ENCODE data around the gene UNC13D. TPM values are rescaled to one million over a fixed set of nuclear protein-coding genes. Genes with fewer than 3 reads are reported as not detected.
"Not testable (repeated sequence)": the region's sequence is repeated elsewhere in the genome, so short reads cannot be mapped to it uniquely, and the experiment has no call there.

The UNC13D gene
- total RNA-seq, 2 donors from 2014 or later = 6.3 to 6.4 TPM

DNA sequence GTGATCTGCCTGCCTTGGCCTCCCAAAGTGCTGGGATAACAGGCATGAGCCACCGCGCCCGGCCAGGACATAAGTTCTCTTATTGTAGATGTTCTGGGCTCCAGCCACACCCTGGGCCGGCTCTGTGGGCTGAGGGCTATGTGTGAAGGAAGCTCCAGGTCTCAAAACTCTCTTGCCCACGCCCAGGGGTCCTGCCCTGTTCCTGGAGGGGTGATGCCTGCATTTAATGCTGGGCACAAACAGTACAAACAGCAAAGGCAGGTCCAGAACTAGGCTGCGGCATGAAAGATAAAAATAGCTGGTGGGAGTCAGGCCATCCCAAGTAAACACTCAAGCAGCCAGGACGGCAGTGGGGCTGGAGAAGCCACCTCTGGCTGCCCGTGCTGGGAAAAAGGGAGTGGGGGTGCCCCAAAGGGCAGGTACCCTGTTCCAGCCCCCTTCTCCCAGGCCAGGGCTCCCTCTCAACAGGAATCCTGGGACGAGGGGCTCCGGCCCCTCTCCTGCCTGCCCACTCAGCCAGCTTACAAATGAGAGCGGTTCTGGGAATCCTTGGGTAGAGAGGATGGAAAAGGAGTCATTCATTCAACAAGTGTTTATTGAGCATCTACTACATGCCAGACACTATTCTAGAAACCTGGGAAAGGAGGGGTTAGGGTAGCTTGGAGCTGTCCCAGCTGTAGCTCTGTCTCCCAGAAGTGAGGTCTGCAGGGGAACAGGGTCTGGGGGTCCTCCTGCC lies 29.6 kb upstream of the UNC13D start:
- no peak overlapping the region for H3K27ac ChIP-seq (ENCODE audit: low read depth, low read length)
- no peaks in the 10 kb centered on the region for H3K9me3 ChIP-seq (ENCODE audit: control insufficient read depth, low read length)
- H3K4me1 ChIP-seq (ENCODE audit: control insufficient read depth, insufficient read depth, low read length) = peaks cover 5% of the 10 kb centered on the region
- H3K36me3 ChIP-seq (ENCODE audit: control insufficient read depth, insufficient read depth, low read length) = no peaks in the 10 kb centered on the region
- DNase-seq = no peak
- no peaks in the 10 kb centered on the region for H3K9me3 Mint-ChIP-seq
- H3K27ac Mint-ChIP-seq = no peak overlapping the region
- no peak overlapping the region for H3K9ac ChIP-seq (ENCODE audit: extremely low read depth, low read length, poor library complexity, severe bottlenecking)
- peaks cover 24% of the 10 kb centered on the region for H3K27me3 ChIP-seq (ENCODE audit: control insufficient read depth, insufficient read depth, low read length, poor library complexity, severe bottlenecking)
- no peak overlapping the region for H3K4me3 ChIP-seq (ENCODE audit: low read length)
- TF ChIP-seq, protein P1, sequence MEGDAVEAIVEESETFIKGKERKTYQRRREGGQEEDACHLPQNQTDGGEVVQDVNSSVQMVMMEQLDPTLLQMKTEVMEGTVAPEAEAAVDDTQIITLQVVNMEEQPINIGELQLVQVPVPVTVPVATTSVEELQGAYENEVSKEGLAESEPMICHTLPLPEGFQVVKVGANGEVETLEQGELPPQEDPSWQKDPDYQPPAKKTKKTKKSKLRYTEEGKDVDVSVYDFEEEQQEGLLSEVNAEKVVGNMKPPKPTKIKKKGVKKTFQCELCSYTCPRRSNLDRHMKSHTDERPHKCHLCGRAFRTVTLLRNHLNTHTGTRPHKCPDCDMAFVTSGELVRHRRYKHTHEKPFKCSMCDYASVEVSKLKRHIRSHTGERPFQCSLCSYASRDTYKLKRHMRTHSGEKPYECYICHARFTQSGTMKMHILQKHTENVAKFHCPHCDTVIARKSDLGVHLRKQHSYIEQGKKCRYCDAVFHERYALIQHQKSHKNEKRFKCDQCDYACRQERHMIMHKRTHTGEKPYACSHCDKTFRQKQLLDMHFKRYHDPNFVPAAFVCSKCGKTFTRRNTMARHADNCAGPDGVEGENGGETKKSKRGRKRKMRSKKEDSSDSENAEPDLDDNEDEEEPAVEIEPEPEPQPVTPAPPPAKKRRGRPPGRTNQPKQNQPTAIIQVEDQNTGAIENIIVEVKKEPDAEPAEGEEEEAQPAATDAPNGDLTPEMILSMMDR (conservative IDR thresholded peaks at IDR 0.05) = no peak
- peaks cover 21% of the 10 kb centered on the region for H3K27me3 Mint-ChIP-seq (ENCODE audit: insufficient read depth)
- no peak overlapping the region for H3K4me3 Mint-ChIP-seq
- H3K36me3 Mint-ChIP-seq (ENCODE audit: low read depth) = no peaks in the 10 kb centered on the region
- WGBS, 2 experiments (ENCODE audit: insufficient coverage in 1 of 2, insufficient read length in 1 of 2) = 92 to 94% methylated on average over 8 to 10 of the region's 11 CpGs
- H3K4me1 Mint-ChIP-seq = peaks cover 23% of the 10 kb centered on the region

DNA sequence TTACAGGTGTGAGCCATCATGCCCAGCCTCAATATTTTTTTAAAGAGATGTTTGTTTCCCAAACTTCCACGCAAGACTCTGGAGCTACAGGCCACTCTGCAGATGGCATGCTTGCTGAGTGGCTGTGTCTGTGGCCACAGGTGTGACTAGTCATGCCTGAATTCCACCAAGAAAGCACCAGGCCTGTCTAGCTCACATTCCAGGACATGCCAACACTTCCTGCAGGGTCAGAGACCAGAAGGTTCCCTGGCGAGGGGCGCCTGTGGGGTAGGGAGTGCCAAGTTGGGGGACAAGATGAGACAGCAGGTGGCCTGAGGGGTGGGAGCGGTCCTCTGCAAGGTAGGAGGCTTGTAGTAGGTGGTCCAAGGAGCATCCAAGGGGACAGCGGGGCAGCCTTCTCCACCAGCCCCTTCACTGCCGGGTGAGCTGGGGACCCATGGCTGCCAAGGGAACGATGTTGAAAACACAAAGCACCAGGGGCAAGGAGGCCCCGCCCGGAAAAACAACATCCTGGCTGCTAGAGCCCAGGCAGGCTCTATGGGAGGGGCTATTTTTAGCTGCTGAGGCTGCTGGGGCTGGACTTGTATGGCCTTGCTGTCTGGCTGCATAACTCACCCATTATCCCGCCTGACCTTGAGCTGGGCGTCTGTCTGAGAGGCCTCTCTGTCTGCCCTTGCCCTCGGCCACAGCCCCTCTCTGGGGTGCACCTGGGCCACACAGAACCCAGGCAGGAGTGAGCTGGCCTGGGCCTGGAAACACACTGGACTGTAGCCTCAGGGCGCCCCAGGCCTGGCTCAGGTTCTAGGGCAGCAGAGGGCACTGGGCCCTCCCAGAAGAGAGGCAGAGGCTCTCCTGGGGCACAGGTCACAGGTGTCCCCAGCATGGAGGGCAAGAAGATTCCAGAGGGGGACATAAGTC lies 28.5 kb upstream of the UNC13D start:
- Mint-ChIP-seq H3K9me3 (no peaks in the 10 kb centered on the region), H3K4me3 (no peak overlapping the region), H3K36me3 (ENCODE audit: low read depth) (no peaks in the 10 kb centered on the region), H3K27ac (no peak overlapping the region), H3K27me3 (ENCODE audit: insufficient read depth) (peaks cover 17% of the 10 kb centered on the region), H3K4me1 (peaks cover 23% of the 10 kb centered on the region)
- Histone ChIP-seq H3K9me3 (ENCODE audit: control insufficient read depth, low read length) (no peaks in the 10 kb centered on the region), H3K27me3 (ENCODE audit: control insufficient read depth, insufficient read depth, low read length, poor library complexity, severe bottlenecking) (peaks cover 14% of the 10 kb centered on the region), H3K27ac (ENCODE audit: low read depth, low read length) (peak overlapping the region; percentile 24), H3K4me3 (ENCODE audit: low read length) (no peak overlapping the region), H3K4me1 (ENCODE audit: control insufficient read depth, insufficient read depth, low read length) (peaks cover 5% of the 10 kb centered on the region), H3K9ac (ENCODE audit: extremely low read depth, low read length, poor library complexity, severe bottlenecking) (no peak overlapping the region), H3K36me3 (ENCODE audit: control insufficient read depth, insufficient read depth, low read length) (no peaks in the 10 kb centered on the region)
- DNase-seq = peak; percentile 76
- TF ChIP-seq, protein P1 (conservative IDR thresholded peaks at IDR 0.05) = no peak
- 83 to 100% methylated on average over 1 to 13 of the region's 13 CpGs for WGBS, 2 experiments (ENCODE audit: insufficient coverage in 1 of 2, insufficient read length in 1 of 2)

DNA sequence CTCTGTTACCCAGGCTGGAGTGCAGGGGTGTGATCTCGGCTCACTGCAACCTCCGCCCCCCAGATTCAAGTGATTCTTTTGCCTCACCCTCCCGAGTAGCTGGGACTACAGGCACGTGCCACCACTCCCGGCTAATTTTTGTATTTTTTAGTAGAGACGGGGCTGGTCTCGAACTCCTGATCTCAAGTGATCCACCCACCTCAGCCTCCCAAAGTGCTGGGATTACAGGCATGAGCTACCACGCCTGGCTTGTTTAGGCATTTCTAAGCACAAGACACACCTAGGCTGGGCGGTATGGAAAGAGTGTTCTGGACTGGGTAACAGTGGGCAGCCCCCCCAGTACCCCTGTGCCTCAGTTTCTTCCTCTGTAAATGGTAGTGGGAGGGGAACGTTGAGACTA lies 26.0 kb upstream of the UNC13D start:
- Mint-ChIP-seq H3K27ac (peak overlapping the region; percentile 15), H3K4me1 (peaks cover 14% of the 10 kb centered on the region)
- not testable (repeated sequence) for H3K4me3 Mint-ChIP-seq; H3K36me3 Mint-ChIP-seq (ENCODE audit: low read depth); H3K4me1 ChIP-seq (ENCODE audit: control insufficient read depth, insufficient read depth, low read length); H3K36me3 ChIP-seq (ENCODE audit: control insufficient read depth, insufficient read depth, low read length); DNase-seq; H3K9me3 Mint-ChIP-seq; H3K4me3 ChIP-seq (ENCODE audit: low read length); H3K27me3 Mint-ChIP-seq (ENCODE audit: insufficient read depth); H3K27me3 ChIP-seq (ENCODE audit: control insufficient read depth, insufficient read depth, low read length, poor library complexity, severe bottlenecking); H3K9me3 ChIP-seq (ENCODE audit: control insufficient read depth, low read length); H3K9ac ChIP-seq (ENCODE audit: extremely low read depth, low read length, poor library complexity, severe bottlenecking)
- H3K27ac ChIP-seq (ENCODE audit: low read depth, low read length) = peak overlapping the region; percentile 93
- 92 to 95% methylated on average over 6 to 10 of the region's 10 CpGs for WGBS, 2 experiments (ENCODE audit: insufficient coverage in 1 of 2, insufficient read length in 1 of 2)

Data from endodermal cell (in vitro differentiated cells).